GM19023 (cell line): ENCODE data around the gene CRYBA4.
A peak's percentile ranks its signal among the peaks of the same experiment; 100 is the strongest.

Experiments
- ATAC-seq: cut with Tn5 transposase; IDR thresholded peaks from one replicate; pipeline ENCODE4 v1.9.1; 2021; ENCODE audit warnings: mild to moderate bottlenecking, moderate library complexity; ENCODE audit not compliant: unreplicated experiment

CRYBA4 gene

DNA sequence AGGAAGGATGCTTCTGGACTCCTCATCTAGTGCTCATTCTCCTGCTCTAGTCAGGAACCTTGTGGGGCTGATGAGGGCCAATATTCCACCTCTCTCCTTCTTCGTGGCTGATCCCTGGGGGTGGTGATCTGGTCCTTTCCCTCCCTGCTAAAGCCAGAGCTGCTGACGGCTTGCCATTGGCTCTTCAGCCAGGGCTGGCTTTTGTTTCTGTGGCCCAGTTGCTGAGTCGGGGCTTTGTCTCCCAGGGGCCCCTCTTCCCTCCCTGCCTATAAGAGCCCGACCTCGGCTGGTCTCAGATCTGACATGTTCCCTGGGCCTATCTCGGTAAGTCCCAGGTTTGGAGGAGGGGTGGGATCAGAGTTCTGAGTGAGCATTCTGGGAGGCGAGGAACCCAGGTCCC, at the start of gene CRYBA4:
Gene CRYBA4 (plus strand): TSS at position 301 of the 400 bp plus-strand sequence. CDS start 634 bp downstream, outside the sequence.
- no peak for ATAC-seq

DNA sequence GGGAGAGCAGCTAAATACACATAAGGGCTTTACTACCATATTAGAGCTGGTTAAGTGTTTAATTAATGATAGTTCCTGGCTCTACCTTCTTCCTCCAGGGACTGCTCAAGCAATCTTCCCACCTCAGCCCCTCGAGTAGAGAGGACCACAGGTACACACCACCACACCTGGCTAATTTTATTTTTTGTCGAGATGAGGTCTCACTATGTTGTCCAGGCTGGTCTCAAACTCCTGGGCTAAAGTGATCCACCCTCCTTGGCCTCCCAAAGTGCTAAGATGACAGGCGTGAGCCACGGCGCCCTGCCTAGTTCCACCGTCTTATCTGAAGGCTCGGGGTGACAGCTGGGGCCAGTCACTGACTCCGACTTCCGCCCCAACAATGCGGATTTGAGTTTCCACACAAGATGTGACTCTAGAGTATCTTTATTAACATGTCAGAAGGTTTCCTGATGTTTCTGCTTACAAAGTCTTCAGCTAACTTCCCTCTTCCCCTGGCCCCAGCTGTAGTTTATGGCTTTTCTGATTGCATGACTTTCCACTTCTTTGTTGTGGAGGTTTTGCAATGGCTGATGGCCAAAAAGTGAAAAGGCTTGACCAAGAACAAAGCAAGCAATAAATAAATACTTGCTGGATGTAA, 48.6 kb upstream of the CRYBA4 start:
- ATAC-seq: no peak

DNA sequence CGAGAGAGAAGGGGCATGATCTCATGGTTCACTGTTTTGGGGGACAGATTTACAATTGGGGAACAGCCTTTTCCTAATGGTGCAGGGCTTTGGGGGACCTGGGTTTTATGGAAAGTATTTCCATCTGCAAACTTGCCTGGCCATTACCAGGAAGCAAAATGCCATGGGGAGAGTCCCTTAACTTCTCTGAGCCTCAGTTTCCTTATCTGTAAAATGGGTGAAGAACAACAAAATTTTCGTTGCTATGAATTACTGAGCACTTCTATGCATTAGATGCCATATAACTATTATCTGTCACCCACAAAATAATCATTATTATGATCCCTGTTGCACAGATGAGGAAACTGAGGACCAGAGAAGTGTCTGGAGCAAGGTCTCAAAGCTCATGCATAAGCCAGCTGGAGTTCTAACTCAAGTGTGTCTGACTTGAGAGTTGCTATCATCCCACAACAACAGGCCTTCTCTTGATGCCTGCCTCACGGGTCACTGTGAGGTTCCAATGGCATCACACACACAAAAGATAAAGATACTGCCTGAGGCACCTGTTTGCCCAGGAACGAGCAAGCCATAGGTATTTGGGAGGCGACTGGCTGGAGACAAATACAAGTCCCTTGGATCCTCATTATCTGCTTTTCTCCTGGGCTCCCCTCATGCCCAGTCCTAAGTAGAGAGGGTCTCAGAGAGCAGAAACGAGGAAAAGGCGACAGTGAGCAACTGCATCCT, 47.6 kb upstream of the CRYBA4 start:
- ATAC-seq: no peak

DNA sequence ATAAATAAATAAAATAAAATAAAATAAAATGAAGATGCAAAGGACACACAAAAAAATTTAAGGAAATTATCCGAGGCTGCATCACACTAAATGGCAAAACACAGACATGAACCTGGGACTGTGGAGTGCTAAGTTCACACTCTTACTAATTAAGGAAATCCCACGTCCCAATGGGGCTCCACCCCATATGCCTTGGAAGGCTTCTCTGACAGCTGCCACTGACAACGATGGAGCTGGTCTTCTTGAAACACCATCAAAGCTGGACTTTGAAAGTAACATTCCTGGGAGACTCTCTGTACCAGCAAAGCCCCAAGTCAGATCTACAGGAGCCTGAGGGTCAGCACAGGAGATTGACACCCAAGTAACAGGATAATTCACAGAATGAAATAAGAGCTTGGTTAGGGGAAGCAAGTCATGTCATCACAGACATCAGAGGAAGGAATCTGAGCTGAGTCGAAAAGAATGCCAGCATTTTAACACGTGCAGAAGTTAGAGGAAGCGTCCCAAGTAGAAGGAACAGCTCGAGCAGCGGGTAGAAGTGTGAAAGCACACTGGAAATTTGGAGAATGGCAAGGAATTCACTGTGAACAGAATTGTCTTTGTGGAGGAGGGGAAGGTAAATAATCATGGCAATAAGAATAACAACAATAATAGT, 45.6 kb upstream of the CRYBA4 start:
- no peak for ATAC-seq

DNA sequence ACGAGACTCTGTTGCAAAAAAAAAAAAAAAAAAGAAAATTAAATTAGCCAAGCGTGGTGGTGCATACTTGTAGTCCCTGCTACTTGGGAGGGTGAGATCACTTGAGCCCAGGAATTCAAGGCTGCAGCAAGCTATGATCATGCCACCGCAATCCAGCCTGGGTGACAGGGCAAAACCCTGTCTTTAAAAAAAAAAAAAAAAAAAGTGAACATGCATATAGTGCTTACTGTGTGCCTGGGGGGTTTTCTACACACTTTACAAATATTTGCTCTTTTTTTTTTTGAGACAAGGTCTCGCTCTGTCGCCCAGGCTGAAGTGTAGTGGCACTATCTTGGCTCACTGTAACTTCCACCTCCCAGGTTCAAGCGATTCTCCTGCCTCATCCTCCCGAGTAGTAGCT, 44.7 kb upstream of the CRYBA4 start:
- ATAC-seq: no peak

DNA sequence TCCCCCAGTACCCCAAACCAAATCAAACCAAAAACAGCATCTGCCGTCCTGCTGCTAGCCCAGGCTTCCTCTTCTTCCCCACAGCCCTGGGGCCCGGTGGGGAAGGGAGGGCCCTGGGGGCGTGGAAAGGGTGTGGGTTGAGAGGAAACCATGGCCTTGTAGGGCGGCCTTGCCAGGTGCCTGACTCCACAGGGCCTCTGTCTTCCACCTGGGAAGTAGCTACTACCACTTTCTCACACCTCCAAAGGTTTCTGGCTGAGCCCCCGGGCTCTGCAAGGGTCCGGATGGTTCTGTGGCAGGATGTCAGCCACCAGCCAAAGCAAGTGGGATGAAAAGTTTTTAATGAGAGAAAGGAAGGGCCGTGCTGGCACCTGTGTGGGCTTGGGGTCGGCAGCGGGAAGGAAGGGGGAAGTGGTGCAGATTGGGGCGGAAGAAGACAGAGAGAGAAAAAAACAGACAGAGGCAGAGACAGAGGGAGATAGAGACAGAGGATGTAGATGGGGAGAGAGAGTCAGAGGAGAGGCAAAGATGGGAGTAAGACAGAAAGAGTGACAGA, 42.4 kb upstream of the CRYBA4 start:
- ATAC-seq: peak; percentile 73

DNA sequence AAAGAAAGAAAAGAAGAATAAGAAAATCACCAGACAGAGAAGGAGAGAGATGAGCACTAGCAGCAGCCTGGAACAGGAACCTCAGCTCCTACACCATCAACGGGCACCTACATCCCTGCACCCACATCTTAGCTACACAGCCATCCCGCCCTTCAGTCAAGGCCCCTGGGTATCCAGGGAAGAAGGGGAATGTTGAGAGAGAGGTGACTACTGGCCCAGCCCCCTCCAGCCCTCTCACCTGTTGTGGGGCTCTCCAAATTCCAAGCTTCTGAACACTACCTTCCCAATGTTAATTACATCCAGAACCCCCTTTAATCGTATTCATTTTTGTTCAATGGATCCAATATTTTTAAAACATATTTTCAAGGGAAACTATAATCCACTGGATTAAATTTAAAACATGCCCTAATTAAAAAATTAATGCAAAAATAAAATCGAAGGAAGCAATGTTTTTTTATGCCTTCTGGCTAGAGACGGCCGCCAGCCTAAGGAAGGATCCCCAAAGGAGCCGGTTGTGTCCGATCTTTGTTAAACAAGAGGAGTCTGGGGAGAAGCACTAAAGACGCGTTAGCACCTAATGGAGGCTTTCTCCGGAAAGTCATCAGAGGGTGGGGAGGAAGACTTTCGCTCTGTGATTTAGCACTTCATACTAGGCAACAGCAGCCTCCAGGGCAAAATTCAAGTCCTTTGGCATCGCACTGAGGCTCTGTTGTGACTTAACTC, 41.4 kb upstream of the CRYBA4 start:
- ATAC-seq: no peak

DNA sequence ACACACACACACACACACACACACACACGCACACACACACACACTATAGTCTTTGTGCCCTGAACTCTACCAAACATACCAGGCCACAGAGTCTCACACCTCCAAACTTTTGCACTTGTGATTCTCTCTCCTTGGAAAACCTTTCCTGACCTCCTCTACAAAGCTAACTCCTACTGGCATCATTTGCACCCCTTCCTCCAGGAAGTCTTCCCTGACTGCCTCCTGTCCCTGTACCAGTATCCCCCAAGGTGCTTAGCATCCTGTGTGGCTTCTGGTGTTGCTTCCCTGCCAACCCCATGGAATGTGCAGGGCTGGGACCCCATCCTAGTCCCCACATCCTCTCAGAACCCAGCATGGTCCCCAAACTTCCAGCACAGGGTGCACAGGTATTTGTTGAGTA, 40.7 kb upstream of the CRYBA4 start:
- no peak for ATAC-seq

DNA sequence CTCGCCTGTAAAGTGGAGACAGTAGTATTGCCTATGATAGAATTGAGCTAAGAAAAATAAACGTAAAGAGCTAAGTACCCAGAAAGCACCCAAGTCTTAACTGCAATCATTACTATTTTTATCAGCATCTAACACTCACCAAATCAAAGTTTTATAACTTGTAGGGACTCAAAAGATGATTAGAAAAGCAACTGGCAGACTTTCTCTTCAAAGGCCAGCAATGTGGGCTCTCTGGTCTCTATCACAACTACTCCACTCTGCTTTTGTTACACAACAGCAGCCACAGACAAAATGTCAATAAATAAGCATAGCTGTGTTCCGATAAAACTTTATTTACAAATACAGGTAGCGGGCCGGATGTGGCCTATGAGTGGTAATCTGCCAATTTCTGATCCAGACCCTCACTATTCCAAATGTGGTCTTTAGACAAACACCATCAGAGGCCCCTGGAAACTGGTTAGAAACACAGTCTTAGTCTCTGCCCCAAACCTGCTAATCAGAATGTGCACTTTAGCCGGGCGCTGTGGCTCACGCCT, 40.1 kb upstream of the CRYBA4 start:
- no peak for ATAC-seq

DNA sequence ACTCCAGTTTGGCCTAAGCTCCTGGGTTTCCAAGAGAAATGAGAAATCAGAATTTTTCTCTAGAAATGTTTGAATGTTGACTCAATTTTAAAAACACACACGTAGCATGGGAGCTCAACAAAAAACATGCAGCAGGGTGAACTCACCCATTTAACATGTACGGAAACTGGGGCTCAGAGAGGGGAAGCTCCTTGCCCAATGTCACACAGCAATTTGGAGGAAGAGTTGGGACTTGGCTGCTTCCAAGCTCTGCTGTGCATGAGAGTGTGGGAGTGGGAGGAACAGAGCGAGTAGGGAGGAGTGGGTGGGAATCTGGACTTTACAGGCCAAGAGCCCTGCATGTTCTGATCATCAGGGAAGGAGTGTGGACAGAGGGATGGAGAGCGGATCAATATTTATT, 37.8 kb upstream of the CRYBA4 start:
- no peak for ATAC-seq

DNA sequence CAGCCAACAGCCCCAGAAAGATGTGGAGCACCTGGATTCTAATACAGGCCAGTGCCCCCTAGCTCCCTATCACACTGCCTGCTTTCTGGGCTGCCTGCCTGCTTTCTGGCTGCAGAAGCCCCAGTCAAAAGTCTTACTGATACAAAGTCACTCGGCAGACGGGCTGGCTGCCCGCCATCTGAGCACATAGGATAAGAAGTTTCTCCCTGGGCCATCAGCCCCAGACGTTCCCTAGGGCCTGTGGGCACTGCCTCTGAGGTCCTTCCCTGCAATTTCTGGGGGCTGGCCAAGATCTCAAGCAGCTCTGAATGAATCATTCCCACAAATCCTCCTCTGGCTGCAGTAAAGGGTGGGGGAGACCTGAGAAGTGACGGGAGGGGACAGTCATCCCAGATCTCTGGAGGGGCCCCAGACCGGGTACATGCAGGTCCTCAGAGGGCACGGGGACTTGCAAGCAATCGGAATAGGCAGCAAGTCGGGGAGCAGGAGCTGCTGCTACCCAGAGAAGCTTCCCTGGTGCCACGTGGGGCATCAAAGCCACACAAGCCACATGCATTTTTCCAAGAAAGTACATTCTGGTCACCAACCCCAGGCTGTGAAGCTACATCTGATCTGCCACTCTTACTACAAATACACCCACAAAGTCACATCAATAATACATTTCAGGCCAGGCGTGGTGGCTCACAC, 36.5 kb upstream of the CRYBA4 start:
- no peak for ATAC-seq

DNA sequence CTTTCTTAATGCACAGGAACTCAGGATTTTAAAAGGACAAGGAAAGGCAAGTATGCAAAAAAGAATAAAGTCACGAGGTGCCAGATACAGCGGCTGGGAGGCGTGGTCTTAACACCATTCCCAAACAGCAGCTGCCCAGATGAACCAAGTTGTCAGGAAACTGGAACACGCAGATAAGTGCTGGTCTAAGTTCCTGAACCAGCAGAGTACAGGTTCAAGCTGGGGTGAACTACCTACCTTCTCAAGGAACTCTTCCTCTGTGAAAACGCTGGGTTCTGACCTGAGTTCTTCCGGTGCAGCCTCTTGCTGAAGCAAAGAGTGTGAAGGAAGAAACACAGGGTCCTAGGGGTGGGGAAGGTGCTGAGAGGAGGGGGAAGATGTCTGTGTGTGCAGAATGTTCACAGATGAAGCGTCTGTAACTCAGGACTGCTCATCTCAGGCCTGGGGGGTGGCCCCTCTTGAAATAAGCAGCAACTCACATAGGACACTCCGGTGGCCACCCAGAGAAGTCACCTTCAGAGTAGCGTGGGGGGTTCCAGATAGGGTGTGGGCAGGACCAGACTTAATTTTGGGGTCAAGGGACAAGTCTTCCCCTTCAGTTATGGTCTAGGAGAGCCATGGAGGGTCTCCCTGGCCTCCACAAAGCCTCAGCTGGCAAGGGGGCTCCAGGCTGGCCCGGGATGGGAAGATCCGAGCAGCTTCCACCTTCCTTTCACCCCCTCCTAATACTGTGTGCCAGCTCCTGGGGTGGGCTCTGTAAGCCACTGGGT, 35.0 kb upstream of the CRYBA4 start:
- no peak for ATAC-seq

DNA sequence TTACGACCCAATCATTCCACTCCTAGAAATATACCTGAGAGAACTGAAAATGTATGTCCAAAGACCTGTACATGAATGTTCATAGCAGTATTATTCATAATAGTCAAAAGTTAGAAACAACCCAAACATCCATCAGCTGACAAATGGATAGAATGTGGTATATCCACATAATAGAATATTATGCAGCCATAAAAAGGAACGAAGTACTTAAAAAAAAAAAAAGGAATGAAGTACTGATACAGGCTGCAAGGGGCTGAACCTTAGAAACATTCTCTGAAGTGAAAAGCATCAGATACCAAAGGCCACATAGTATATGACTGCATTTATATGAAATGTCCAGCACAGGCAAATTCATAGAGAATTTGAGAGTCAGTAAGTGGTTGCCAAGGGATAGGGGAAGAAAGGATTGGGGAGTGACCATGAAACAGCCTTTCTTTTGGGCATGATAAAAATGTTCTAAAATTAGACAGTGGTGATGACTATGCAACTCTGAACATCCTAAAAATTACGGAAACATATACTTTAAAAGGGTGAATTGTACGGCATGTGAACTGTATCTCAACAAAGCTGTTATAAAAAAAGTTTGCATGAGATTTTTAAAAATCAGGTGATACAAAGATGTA, 33.7 kb upstream of the CRYBA4 start:
- no peak for ATAC-seq

DNA sequence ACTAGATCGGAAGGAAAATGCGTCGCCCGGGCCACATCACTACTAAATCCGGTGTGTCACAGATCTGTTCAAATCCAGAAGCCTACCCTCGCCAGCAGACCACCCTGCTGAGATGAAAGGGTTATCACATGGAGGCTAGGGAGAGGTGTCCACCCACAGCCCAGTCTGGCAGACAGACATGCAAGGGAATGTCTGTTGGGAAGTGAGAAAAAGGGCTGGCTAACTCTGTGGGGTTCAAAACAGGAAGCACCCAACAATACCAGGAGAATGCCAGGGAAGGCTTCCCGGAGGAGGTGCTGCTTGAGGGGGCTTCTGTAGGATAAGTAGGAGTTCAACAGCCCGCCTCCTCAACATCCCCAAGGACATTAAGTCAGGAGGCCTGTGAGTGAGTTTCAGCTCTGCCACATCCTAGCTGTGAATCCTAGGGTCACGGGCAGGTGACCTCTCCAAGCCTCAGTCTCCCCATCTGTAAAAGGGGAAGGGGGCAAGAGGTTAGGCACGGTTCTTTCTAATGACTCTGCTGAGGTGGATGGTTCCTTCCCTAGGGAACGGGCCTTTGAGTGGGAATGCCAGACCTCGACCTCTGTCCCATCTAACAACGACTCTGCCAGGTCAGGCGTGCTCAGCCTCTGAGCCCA, 32.9 kb upstream of the CRYBA4 start:
- ATAC-seq: no peak

DNA sequence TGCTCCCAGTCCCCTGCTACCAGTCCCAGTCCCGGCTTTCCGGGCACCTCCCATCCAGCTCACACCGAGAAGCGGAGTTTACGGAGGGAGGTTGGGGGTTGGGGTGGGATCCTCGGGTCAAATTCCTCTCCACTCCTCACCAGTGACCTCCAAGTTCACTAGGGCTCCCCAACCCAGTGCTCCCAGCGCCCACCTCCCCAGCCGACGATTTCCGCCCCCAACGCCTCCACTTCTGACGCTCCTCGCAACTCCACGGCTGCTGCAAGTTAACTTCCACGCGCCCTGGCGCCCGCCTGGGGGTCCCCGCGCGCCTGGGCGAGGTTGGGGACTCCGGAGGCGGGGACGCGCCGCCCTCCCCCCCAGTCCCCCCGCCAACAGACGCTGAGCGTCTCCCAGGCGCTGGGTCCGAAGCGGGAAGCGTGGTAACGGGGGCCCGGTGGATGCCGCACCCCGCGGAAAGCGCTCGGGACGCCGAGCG, 32.4 kb upstream of the CRYBA4 start:
- peak; percentile 24 for ATAC-seq

DNA sequence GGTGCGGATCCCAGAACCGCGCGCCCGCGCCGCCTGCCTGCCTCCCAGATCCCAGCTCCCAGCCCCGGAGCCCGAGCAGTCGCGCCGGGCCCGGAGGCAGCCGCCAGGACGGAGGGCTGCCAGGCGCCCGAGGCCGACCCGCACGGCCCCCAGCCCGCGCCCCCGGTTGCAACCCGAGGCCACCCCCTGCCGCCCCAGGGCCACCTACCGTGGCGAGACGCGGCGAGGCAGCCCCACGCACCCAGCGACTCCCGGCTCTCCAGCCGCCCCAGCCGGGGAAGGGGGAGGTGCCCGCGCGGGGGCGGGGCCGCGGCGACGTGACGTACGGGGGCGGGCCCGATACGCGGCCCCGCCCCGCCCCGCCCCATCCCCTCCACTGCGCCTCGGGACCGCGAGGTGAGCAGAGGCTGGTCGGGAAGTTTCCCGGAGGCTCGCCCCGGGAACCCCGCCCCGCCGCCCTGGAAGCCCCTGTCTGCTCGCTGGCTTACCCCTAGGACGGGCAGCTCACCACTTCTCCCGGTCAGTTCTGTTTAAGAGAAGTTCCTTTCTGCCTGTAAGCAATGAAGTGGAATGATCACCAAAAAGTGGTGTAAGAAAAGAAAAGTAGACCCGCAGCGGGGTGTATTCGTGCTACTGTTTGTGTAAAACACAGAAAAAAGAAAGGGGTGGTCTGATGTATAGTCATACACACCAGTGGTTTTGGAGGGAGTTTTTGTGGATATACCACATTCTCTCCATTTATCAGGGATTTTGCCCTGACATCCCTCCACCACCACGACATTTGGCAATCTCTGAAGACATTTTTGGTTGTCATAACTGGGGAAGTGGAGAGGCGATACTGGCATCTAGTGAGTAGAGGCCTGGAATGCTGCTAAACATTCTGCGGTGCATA, 31.7 kb upstream of the CRYBA4 start, which contains the start of gene TPST2:
Gene TPST2 (minus strand): TSS at position 288 of the 892 bp plus-strand sequence. CDS start 48,502 bp downstream, outside the sequence.
- peak; percentile 74 for ATAC-seq

DNA sequence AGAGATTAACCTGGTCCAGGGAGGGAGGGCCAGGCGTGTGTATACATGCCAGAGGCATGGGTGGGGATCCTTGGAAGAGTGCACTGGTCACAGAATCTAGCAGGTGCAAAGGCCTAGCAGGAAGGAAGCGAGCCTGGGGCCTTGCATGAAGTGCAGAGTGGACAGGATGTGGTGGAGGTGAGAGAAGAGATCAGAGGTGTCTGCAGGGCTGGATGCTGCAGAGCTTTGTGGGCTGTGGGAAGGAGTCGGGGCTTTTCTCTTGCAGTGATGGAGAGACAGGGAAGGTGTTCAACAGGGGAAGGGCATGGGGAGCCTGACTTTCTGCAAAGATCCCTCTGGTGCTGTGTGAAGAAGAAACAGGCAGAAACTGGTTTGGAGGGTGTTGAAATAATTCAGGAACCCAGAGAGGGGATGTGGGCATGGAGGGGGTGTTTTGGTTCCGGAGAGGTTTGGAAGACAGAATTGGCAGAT, 29.3 kb upstream of the CRYBA4 start:
- ATAC-seq: no peak
